DMS153 treated with DMSO at 0.1 percent for 48 hours (cell line): ENCODE measurements around the gene GMNN.
A peak's percentile ranks its signal among the peaks of the same experiment; 100 is the strongest.
"Not testable (repeated sequence)": the region's sequence is repeated elsewhere in the genome, so short reads cannot be mapped to it uniquely, and the experiment has no call there.

ENCODE experiments used
- DNase-seq: peaks from one replicate; lab custom pipeline; 2025; ENCODE audit not compliant: unreplicated experiment; lab: John Stamatoyannopoulos, UW

The GMNN gene

GRCh38 chr6:24761193-24761835 lies 13.4 kb upstream of the GMNN start:
- DNase-seq, result no peak

- no peak for DNase-seq
Observed at GRCh38 chr6:24761851-24762250, 12.9 kb upstream of the GMNN start.

GRCh38 chr6:24763578-24763977 lies 11.2 kb upstream of the GMNN start:
- DNase-seq, result peak; percentile 6

- DNase-seq, result not testable (repeated sequence)
Observed at GRCh38 chr6:24764833-24765828, 9.6 kb upstream of the GMNN start.

- DNase-seq, result not testable (repeated sequence)
Observed at GRCh38 chr6:24765968-24766367, 8.8 kb upstream of the GMNN start.

GRCh38 chr6:24766680-24767462 lies 7.9 kb upstream of the GMNN start:
- peak; percentile 10 for DNase-seq

- DNase-seq, result no peak
Observed at GRCh38 chr6:24768361-24768760, 6.4 kb upstream of the GMNN start.

- no peak for DNase-seq
Observed at GRCh38 chr6:24775520-24776058, 852 bp downstream of the GMNN start.

- no peak for DNase-seq
Observed at GRCh38 chr6:24777227-24777626, 2.5 kb downstream of the GMNN start.

- no peak for DNase-seq
Observed at GRCh38 chr6:24778121-24778520, 3.4 kb downstream of the GMNN start.

GRCh38 chr6:24778878-24779277 lies 4.1 kb downstream of the GMNN start:
- no peak for DNase-seq

GRCh38 chr6:24779416-24780016 lies 4.8 kb downstream of the GMNN start:
- no peak for DNase-seq

- DNase-seq, result no peak
Observed at GRCh38 chr6:24780206-24780605, 5.5 kb downstream of the GMNN start.

GRCh38 chr6:24788031-24788665 lies 13.4 kb downstream of the GMNN start:
- no peak for DNase-seq

- DNase-seq, result no peak
Observed at GRCh38 chr6:24795106-24795505, 20.4 kb downstream of the GMNN start.

- no peak for DNase-seq
Observed at GRCh38 chr6:24796616-24797290, 22.0 kb downstream of the GMNN start.

GRCh38 chr6:24797596-24798216 lies 23.0 kb downstream of the GMNN start:
- no peak for DNase-seq

GRCh38 chr6:24798740-24799540 lies 24.2 kb downstream of the GMNN start, which contains the start of gene ARMH2:
Gene ARMH2 (minus strand): TSS chr6:24798917. CDS start chr6:24798857, 60 bp downstream.
- DNase-seq, result no peak
